SH-SY5Y (cell line): ENCODE measurements around the gene CYB561.

ENCODE experiments used
- GATA2 ChIP-seq: IDR thresholded peaks from 2 replicates; pipeline ENCODE4 v1.6.1; 2011; ENCODE audit warnings: mild to moderate bottlenecking, low read depth, low read length
- GATA3 ChIP-seq: IDR thresholded peaks from 2 replicates; pipeline ENCODE4 v1.6.1; 2011; ENCODE audit warnings: low read depth, mild to moderate bottlenecking, low read length, moderate library complexity

- no peak for TF ChIP-seq GATA3
- no peak for TF ChIP-seq GATA2
Observed at GRCh38 chr17:63474586-63475460, 28.7 kb upstream of the CYB561 start.
